Nucleus accumbens (tissue), 56 donors: Measurements from ENCODE around the gene RGS7.
"Not testable (repeated sequence)": the region's sequence is repeated elsewhere in the genome, so short reads cannot be mapped to it uniquely, and the experiment has no call there.

Experiments used
- DNase-seq, 56 donors: peaks; one replicate each; lab custom pipeline; 2025; lab: John Stamatoyannopoulos, UW

RGS7 gene

DNA sequence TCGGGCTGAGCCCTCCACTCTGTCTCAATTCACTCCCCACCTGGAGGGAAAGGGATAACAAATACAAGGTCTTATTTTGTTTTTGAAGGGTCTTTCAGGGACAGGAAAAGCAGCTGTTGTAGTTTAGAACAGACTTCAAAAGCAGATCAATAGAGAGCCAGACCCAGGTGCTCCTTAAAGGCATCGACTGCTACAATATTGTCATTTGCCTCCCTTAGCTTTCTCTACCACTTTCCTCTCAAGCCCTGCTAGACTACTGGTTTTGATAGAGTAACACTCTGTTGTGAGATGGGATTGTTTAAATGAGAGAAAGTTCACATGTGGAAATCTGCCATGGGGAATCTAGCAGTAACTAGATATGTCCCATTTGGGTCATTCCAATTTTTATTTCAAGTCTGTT is 24.0 kb downstream of the RGS7 start:
- DNase-seq: no peak

DNA sequence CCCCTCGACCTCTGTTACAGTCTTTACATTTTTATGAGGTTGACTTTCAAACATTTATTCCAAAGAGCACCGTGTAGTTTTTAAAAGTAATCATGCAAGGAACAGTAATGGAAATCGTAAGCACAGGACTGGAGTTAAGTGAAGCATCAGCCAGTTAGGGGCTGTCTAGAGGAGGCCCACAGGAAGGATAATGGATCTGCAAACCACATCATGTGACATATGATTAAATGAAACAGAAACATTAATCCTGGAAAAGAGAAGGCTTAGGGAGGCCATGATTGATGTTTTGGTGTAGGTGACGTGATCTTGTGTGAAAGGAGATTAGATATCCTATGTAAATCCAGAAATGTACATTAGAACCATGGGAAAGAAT is 25.0 kb downstream of the RGS7 start:
- DNase-seq: no peak

DNA sequence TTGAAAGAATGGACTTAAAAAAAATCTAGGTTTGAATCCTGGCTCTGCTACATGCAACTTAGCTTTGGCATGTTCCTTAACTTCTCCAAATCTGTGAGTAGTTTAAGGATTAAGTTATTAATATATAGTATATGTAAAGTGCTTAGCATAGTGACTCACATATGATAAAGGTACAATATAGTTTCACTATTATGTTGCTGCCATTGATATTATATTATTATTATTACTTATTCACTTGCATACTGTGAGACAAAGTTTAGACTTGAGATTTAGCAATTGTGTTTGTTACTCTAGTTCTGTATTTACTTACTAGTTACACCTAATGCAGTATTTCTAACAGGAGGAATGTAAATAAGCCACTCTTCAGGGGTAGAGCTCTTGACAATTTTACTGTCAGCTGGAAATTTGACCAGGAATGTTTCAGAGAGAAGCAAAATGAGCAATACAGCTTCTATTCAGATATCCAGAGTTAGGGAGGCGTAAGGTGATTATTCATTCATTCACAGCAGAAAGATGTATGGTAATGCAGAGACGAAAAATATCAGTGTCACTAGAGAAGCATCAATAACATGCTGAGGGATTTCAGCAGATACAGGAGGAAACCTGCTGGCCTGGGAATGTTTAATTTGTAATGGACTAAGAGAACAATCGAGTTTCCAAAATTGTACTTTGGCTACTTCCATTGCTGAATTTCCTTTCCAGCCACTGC is 25.5 kb downstream of the RGS7 start:
- DNase-seq: no peak

DNA sequence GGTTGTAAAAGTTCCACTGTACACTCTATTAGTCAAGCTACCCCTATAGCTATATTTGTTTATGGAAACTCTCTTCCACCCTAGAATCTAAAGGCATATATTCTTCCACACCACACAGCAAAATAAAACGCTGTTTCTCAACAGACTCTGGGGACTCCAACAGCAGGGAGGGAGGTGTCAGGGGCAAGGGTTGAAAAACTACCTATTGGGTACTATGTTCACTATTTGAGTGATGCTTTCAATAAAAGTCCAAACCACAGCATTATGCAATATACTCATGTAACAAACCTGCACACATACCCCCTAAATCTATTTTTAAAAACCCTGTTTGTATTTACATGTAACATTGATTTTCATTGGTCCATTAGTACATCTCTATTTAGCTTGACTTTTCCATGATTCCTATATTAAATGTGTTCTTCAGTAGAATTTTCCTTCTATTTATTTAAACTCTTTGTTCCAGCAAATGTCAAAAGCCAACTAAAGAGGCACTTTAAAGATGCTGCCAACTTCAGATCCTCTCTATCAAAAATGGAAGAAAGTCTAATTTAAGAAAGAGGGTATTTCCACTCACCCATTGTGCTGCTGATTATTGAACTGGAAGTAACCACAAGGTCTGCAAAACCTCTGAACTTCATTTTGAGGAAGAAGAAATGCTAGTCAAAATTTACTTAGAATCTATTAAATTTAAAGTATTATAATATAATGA is 26.2 kb downstream of the RGS7 start:
- DNase-seq: no peak

DNA sequence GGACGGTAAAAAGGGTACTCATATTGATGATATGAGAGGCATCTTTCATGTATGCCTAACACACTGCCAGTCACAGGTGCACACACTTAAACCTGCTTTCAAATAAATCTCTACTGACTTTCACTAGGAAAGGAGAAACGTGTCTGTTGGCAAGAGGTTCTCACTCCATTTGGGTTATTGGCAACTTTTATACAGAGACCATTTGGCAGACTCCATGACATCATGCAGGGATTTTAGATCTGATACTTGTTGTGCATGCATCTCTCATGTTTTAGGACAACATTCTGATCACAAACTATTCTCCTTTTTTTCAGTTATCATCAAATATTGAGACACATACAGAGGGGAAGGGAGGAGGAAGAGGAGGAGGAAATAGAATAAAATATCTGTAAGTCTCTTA is 31.5 kb downstream of the RGS7 start:
- no peak for DNase-seq

DNA sequence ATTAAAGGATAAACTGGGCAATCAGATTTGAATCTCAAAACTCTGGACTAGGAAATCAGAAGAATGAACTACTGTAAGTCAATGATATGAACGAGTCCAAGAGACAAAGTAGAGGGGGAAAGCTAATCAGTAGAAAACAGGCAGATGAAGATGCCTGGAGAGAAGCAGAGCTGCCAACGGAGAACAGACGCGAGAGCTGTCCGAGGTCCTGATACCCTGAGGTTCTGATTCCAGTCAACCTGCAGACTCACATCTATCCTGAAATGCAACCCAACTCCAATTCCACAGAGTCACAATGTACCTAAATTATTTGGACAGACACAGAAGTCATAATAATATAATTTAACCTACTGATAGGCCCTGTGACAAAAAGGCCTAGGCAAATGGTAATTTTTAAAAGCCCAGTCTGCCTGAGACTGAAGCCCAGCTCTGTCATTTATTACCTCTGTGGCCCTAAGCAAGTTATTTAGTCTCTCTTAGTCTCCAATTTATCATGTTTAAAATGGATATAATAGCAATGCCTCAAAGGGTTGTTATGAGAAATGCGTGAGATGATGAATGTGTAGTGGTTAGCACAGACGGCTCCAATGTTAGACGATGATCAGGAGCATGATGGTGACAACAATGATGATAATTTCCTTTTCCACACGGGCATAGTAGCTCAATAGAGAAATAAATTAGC is 33.4 kb downstream of the RGS7 start:
- no peak for DNase-seq

DNA sequence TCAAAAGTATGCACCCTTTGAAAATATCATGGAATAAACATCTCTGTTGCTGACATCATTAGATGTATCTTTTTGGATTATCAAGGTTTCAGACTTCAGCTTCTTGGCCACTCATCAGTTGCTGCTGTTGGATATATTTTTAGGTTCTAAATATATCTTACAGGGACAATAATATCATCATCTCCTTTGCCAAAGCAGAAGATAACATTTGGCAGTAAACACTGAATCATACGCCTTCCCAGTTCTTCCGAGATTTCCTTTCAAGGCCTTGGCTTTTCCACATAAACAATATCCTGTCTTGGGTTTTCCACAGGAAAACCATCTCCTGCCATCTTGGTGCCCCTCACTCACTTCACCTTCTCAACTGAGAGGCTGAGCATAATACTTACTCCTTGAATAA is 39.3 kb downstream of the RGS7 start:
- no peak for DNase-seq

DNA sequence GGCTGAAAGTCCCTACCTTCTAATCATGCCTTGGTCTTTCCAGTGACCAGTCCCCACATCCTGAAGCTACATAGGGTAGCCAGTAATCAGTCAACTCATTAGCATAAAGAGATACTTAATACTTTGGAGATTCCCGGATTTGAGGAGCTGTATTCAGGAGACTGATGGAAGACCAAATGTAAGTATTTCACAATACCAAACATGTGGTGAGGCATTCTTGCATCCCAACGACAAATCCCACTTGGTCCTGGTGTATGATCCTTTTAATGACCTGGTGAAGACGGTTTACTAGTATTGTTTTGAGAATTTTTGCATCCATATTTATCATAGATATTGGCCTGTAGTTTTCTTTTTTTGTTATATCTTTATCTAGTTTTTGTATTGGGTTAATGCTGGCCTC is 40.6 kb downstream of the RGS7 start:
- DNase-seq: no peak

DNA sequence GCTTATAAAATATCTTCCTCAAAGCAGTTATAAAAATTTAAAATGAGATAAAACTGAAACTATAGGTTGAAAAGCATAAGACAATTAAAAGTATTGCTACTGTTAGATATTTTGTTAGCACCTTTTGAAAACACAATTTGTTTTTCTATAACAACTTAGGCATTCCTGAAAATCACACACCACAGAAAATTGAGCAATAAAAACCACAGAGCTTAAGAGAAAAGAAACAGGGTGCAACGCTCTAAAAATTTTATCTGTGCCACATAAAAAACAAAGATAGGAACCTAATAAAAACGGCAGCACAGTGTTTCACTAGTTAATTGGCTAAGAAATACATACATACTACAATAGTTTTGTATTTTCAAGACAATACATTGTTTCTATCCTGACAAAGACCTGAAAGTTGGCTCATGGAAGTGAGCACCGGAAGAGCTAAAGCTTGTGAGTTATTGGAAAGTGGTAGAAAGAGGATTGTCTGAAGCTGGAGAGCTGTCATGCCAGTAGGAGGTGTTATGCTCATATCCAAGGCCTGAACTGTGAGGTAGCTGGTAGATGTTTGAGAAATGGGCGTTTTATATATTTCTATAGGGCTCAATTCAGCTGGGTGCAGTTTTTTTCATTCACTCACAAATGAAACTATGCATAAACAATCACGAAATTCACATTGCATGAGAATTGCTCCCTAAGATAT is 45.8 kb downstream of the RGS7 start:
- no peak for DNase-seq

DNA sequence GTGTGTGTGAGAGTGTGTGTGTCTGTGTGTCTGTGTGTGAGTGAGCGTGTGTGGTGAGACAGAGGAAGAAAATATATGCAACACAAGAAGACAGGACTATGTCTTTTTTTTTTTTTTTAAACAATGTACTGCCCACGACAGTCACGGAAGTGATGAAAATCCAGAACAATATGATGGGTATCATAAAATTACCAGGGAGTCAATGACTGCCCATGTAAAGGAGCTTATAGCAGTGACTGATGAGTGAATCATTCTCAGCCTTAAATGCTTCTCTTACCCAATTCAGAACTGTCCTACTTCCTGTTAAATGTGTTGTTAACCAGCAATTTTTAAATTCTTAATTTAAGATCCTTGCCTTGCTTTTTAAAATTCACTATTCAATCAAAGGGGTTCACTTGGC is 46.6 kb downstream of the RGS7 start:
- DNase-seq: no peak

DNA sequence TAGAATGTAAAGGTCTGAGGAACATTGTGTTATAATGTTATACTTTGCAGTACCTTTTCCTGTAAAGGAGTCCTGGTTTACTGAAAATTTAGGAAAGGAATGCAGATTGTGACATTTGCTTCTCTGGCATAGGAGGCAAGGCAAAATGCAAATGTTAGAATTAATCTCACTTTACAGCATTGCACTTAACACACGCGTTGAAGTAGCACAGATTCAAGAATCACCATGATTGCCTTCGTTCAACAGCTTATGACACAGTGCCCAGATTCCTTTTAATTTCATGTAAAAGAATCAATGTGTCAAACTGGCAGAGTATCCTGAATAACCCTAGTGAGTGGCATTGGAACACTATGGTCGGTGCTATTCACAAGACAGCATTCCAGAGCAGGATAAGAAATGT is 47.4 kb downstream of the RGS7 start:
- no peak for DNase-seq

DNA sequence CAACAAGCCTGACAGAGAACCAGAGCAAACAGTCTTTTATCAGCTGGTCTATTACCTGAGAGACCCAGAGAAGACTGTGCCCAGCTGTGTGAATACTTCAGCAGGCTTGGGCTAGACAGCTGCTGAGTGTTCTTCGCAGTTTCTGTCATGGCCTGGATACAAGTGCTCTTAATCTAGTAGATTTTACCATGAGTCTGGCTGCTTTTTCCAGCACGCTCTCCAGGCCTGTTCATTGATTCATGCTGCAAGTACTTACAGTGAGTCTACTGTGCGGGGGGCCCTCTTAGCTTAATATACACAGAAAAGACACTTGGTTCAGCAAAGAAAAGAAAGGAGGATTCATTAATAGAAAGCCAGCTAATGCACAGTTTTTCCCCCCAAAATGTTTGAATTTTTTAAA is 48.5 kb downstream of the RGS7 start:
- DNase-seq: peak in 1 of 56 donors; percentile 3

DNA sequence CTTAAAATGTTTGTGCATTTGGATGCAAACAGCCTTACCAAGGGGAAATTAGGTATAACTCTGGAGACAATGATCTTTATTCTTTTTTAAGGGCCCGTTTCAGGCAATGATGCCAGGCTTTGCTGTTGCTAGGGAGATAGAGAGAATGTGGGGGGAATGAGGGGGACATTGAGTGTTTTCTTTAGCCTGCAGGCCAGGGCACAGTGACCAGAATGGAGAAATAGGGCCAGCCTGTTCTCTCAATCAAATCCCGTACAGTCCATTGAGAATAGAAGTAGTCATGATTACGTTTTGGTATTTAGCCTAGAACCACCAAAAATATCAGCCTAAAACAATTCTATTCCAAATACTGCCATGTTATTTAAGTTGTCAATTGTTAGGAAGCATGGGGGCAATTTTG is 49.0 kb downstream of the RGS7 start:
- DNase-seq: peak in 9 of 56 donors; percentile 1 to 27 (median 11)

DNA sequence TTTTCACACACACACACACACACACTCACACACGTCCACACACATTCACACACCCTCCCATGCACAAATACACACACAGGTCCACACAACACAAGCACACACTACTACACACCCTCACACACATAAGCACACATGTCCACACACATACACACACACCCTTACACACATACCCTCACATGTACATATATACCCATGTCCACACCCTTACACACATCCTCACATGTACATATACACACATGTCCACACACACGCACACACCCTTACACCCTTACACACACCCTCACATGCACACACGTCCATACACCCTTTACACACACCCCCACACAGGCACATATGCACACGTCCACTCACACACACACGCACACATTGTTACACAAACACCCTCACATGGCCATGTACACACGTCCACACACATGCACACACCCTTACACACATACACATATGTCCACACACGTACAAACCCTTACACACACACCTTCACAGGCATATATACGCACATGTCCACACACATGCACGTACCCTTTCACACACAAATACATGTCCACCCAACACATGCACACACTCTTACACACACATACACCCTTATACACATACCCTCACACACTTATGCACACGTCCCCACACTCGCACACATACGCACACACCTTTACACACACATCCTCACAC is 50.7 kb downstream of the RGS7 start:
- DNase-seq: no peak

DNA sequence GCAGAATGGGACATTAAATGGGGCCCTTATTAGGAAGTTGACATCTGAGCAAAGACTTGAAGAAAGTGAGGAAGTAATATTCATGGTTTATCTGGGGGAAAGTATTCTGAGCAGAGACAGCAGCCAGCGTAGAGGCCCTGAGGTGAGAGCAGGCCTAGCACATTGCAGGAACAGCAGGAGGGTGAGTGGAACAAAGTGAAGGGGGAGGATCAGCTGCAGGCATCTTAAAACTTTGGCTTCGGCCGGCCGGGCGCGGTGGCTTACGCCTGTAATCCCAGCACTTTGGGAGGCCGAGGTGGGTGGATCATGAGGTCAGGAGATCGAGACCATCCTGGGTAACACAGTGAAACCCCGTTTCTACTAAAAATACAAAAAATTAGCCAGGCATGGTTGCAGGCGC is 55.0 kb downstream of the RGS7 start:
- DNase-seq: not testable (repeated sequence)

DNA sequence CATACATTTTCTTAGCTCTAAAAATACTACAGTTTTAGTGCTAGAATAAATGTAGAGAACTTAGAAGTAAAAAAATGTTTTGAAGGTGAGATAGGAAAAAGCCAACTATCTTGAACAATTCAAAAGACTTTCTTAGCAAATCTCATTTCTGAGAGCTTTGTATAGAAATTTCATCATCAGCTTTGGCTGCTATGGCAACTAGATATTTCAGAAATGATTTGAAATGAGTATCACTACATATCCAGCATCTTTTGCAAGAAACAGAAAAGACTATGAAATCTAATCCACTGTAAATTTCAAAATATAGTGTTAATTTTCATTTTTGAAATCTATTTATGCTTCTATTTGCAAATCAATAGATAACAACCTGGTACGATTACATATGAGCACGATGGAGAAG is 57.7 kb downstream of the RGS7 start:
- no peak for DNase-seq

DNA sequence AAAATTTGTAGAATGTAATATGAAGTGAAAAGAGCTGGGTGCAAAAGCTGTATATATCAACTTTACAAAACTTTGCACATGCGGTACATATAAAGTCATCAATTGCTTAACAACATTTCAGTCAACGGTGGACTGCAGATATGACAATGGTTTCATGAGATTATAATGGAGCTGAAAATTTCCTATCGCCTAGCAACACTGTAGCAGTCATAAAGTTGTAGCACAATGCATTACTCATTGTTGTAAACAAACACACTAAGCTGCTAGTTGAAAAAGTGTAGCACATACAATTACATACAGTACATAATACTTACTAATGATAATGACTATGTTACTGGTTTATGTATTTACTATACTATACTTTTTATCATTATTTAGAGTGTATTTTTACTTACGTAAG is 64.0 kb downstream of the RGS7 start:
- DNase-seq: no peak

DNA sequence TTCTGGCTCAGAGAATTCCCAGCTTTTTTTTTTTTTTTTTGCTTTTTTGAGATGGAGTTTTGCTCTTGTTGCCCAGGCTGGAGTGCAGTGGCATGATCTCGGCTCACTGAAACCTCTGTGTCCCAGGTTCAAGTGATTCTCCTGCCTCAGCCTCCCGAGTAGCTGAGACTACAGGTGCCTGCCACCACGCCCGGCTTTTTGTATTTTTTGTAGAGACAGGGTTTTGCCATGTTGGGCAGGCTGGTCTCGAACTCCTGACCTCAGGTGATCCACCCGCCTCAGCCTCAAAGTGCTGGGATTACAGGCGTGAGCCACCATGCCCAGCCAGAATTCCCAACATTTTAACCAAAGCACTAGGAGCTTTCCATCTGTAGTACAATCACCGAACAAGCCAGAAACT is 65.5 kb downstream of the RGS7 start:
- DNase-seq: not testable (repeated sequence)

DNA sequence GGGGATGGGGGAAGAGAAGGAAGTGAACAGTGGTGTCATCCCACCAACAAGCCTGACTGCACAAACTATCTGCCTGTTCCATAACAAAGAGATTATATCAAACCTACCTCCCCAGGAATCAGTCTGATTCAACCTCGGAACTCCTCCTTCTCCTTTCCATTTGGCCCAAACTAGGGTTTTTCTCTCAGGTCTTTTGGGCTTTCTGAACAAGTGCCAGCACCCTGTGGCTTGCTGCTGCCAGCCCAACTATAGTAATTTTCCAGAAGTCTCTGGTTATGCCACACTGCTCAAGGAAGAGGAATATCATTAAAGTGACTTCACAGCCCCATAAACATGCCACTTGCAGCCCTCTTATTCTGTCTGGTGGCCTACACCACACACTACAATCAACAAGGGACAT is 70.5 kb downstream of the RGS7 start:
- no peak for DNase-seq

DNA sequence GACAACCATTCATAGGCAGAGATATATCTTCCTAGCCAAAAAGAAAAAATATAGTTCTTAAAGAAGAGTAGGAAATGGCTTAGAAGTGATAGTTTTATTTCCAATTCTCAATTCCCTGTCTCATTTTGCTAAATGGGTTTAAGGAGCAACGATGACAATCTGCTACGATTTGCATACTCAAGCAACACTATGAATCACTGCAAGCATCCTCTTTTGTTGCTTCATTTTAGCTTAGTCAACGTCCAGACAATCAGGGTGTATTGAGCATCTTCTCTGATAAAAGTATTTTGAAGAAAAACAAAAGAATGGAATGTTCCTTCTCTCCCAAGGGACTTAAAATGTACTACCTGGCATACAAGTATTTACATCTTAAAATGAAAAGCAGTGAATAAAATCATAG is 80.6 kb downstream of the RGS7 start:
- DNase-seq: no peak

DNA sequence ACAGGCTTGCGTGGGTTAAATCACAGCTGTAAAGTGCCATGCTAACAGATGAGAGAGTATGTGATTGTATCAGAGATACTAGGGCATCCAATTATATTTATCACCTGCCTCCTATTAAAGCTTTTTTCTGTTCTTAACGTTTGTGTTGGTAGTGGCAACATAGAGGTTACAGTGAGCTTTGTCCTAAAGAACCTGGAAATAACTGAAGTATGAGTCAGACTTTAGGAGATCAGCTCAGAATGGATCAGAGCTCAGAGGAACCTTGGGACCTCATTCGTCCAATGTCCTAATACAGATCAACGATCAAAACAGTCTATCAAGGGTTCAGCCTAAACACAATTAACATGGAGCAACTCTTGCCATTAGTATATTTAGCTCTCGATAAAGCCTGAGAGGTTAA is 81.0 kb downstream of the RGS7 start:
- DNase-seq: no peak
